H1 (cell line): Measurements from ENCODE around the gene KCNB1. TPM values are rescaled to one million over a fixed set of nuclear protein-coding genes. Genes with fewer than 3 reads are reported as not detected.

Experiments used
- CTCF ChIA-PET: fragments of 300-600 bp; sonication (Branson Sonifier 250); formaldehyde crosslinking; loops from one replicate; lab custom pipeline; 2021; ENCODE audit not compliant: partially characterized antibody; lab: Charles Lee
- POLR2A ChIA-PET: fragments of 300-600 bp; sonication (Branson Sonifier 250); formaldehyde crosslinking; loops from one replicate; lab custom pipeline; 2021; ENCODE audit warnings: inconsistent platforms; ENCODE audit not compliant: partially characterized antibody; lab: Charles Lee
- DNase-seq, 2 experiments: peaks; one replicate each; pipeline versions ENCODE4 v3.0.0 to v3.0.0-alpha.2; 2010 to 2022; ENCODE audit warnings: low spot score in 2 of 2, low read depth in 1 of 2, mixed read lengths in 1 of 2
- FAIRE-seq: peaks from 2 replicates; lab custom pipeline; 2011; peaks lifted over from hg19 to GRCh38; lab: Jason Lieb, UNC
- H2AFZ ChIP-seq: 2 replicates; pipeline ENCODE4 v1.8.1; 2012; ENCODE audit warnings: low read length, inconsistent platforms
- H2AK5ac ChIP-seq: 2 replicates; pipeline ENCODE4 v1.6.1; 2013; ENCODE audit warnings: low read depth, low read length
- H2BK120ac ChIP-seq: replicated peaks from 2 replicates; pipeline ENCODE3; 2013; ENCODE audit warnings: low read depth, low read length, inconsistent platforms
- H2BK12ac ChIP-seq: 2 replicates; pipeline ENCODE4 v1.6.1; 2013; ENCODE audit warnings: low read depth, low read length
- H2BK15ac ChIP-seq: 2 replicates; pipeline ENCODE4 v1.6.1; 2013; ENCODE audit warnings: low read length
- H2BK20ac ChIP-seq: 2 replicates; pipeline ENCODE4 v1.6.1; 2013; ENCODE audit warnings: low read length
- H2BK5ac ChIP-seq: 2 replicates; pipeline ENCODE4 v1.6.1; 2013; ENCODE audit warnings: low read depth, low read length
- H3K14ac ChIP-seq: 2 replicates; pipeline ENCODE4 v1.6.1; 2013; ENCODE audit warnings: inconsistent platforms; ENCODE audit not compliant: insufficient read length
- H3K18ac ChIP-seq: 2 replicates; pipeline ENCODE4 v1.6.1; 2013; ENCODE audit warnings: low read length; ENCODE audit errors: extremely low read depth
- H3K23ac ChIP-seq: 2 replicates; pipeline ENCODE4 v1.6.1; 2013; ENCODE audit warnings: inconsistent platforms; ENCODE audit not compliant: insufficient read length
- H3K23me2 ChIP-seq: 2 replicates; pipeline ENCODE4 v1.6.1; 2013; ENCODE audit warnings: low read depth, low read length
- H3K27ac ChIP-seq: 2 replicates; pipeline ENCODE4 v1.6.1; 2011; ENCODE audit warnings: low read depth, low read length, inconsistent platforms
- H3K27me3 ChIP-seq, 4 experiments: replicated peaks in 1 of 4; 1 replicate in 1 of 4; 2 replicates in 3 of 4; pipeline versions ENCODE4 v1.6.1 to v1.8.1; 2011 to 2013; ENCODE audit warnings: low read length in 3 of 4, mild to moderate bottlenecking in 3 of 4, inconsistent platforms in 2 of 4, mixed read lengths in 2 of 4, moderate library complexity in 1 of 4; ENCODE audit not compliant: control insufficient read depth in 3 of 4, insufficient read depth in 3 of 4; ENCODE audit errors: extremely low read depth in 1 of 4
- H3K36me3 ChIP-seq, 4 experiments: 2 replicates each; pipeline versions ENCODE4 v1.6.1 to v1.8.1; 2011 to 2013; ENCODE audit warnings: mild to moderate bottlenecking in 4 of 4, low read length in 3 of 4, moderate library complexity in 2 of 4, control low read depth in 1 of 4, inconsistent platforms in 1 of 4; ENCODE audit not compliant: insufficient read depth in 4 of 4, control insufficient read depth in 2 of 4
- H3K4ac ChIP-seq: replicated peaks from 2 replicates; pipeline ENCODE3; 2013; ENCODE audit warnings: low read length, low read depth, mixed read lengths, inconsistent platforms; ENCODE audit not compliant: insufficient read length
- H3K4me1 ChIP-seq, 4 experiments: replicated peaks in 1 of 4; 1 replicate in 1 of 4; 2 replicates in 3 of 4; pipeline versions ENCODE4 v1.6.1 to v1.8.1; 2011 to 2013; ENCODE audit warnings: low read length in 3 of 4, inconsistent platforms in 2 of 4, mixed read lengths in 1 of 4; ENCODE audit not compliant: insufficient read depth in 4 of 4, control insufficient read depth in 3 of 4
- H3K4me2 ChIP-seq, 2 experiments: 2 replicates each; pipeline versions ENCODE4 v1.6.1 to v1.8.1; 2011 to 2013; ENCODE audit warnings: low read depth in 2 of 2, low read length in 2 of 2, control low read depth in 1 of 2, inconsistent platforms in 1 of 2, mild to moderate bottlenecking in 1 of 2; ENCODE audit not compliant: insufficient read depth in 1 of 2
- H3K4me3 ChIP-seq, 4 experiments: fragments of 200-600, 300-600 bp in 1 of 4; sonication (generic), shearing (Covaris generic), sonication (Bioruptor Twin) in 1 of 4; 2 replicates each; pipeline versions ENCODE4 v1.5.1 to v1.8.1; 2011 to 2016; ENCODE audit warnings: low read length in 4 of 4, low read depth in 3 of 4, control low read depth in 2 of 4, inconsistent platforms in 2 of 4, mild to moderate bottlenecking in 2 of 4, mixed read lengths in 1 of 4, moderate library complexity in 1 of 4; ENCODE audit not compliant: insufficient read depth in 2 of 4; ENCODE audit errors: extremely low read depth in 1 of 4
- H3K56ac ChIP-seq: replicated peaks from 2 replicates; pipeline ENCODE3; 2013; ENCODE audit warnings: low read depth, mild to moderate bottlenecking, mixed read lengths, low read length, inconsistent platforms; ENCODE audit not compliant: insufficient read length
- H3K79me1 ChIP-seq: 2 replicates; pipeline ENCODE4 v1.6.1; 2013; ENCODE audit warnings: low read depth, low read length, control low read depth
- H3K79me2 ChIP-seq, 2 experiments: 2 replicates each; pipeline versions ENCODE4 v1.6.1 to v1.8.1; 2012 to 2013; ENCODE audit warnings: low read length in 2 of 2, mild to moderate bottlenecking in 2 of 2, inconsistent platforms in 1 of 2; ENCODE audit not compliant: insufficient read depth in 2 of 2, control insufficient read depth in 1 of 2
- H3K9ac ChIP-seq, 4 experiments: replicated peaks in 1 of 4; 1 replicate in 1 of 4; 2 replicates in 3 of 4; pipeline versions ENCODE4 v1.6.1 to v1.8.1; 2011 to 2013; ENCODE audit warnings: low read depth in 3 of 4, low read length in 3 of 4, control low read depth in 2 of 4, mild to moderate bottlenecking in 2 of 4, moderate library complexity in 2 of 4, inconsistent platforms in 1 of 4; ENCODE audit errors: extremely low read depth in 1 of 4
- H3K9me3 ChIP-seq, 2 experiments: 2 replicates each; pipeline versions ENCODE4 v1.6.1 to v1.8.1; 2012 to 2013; ENCODE audit warnings: mild to moderate bottlenecking in 2 of 2, moderate library complexity in 2 of 2, control low read depth in 1 of 2, inconsistent platforms in 1 of 2, low read depth in 1 of 2, low read length in 1 of 2, mixed read lengths in 1 of 2; ENCODE audit not compliant: insufficient read depth in 2 of 2
- H4K20me1 ChIP-seq, 2 experiments: replicated peaks in 1 of 2; 2 replicates each; pipeline versions ENCODE3 to v1.8.1; 2011 to 2013; ENCODE audit warnings: inconsistent platforms in 2 of 2, low read length in 2 of 2, mild to moderate bottlenecking in 1 of 2; ENCODE audit not compliant: insufficient read depth in 2 of 2, control insufficient read depth in 1 of 2
- H4K5ac ChIP-seq: 2 replicates; pipeline ENCODE4 v1.6.1; 2013; ENCODE audit warnings: low read length, low read depth, mixed read lengths, inconsistent platforms; ENCODE audit not compliant: insufficient read length
- H4K8ac ChIP-seq: 2 replicates; pipeline ENCODE4 v1.8.0; 2013; ENCODE audit warnings: mild to moderate bottlenecking, moderate library complexity, low read length, inconsistent platforms; ENCODE audit not compliant: insufficient read depth; ENCODE audit errors: extremely low read depth
- H4K91ac ChIP-seq: replicated peaks from 2 replicates; pipeline ENCODE3; 2013; ENCODE audit warnings: low read length, mixed read lengths, inconsistent platforms; ENCODE audit not compliant: insufficient read length
- ATF3 ChIP-seq: IDR thresholded peaks from 2 replicates; pipeline ENCODE4 v1.6.1; 2011; ENCODE audit warnings: low read depth, mild to moderate bottlenecking, low read length; ENCODE audit not compliant: insufficient read depth
- EGR1 ChIP-seq: IDR thresholded peaks from 2 replicates; pipeline ENCODE4 v1.6.1; 2011; ENCODE audit warnings: low read depth, low read length, borderline replicate concordance
- FOSL1 ChIP-seq: IDR thresholded peaks from 2 replicates; pipeline ENCODE4 v1.6.1; 2011; ENCODE audit warnings: mild to moderate bottlenecking, low read depth, low read length, moderate library complexity; ENCODE audit not compliant: insufficient read depth
- POU5F1 ChIP-seq: IDR thresholded peaks from 2 replicates; pipeline ENCODE4 v1.6.1; 2011; ENCODE audit warnings: low read depth, mild to moderate bottlenecking, low read length, moderate library complexity
- TAF1 ChIP-seq: IDR thresholded peaks from 2 replicates; pipeline ENCODE4 v1.6.1; 2011; ENCODE audit warnings: mild to moderate bottlenecking, low read depth, low read length
- TAF7 ChIP-seq: optimal IDR thresholded peaks from 2 replicates; pipeline ENCODE3; 2011; ENCODE audit warnings: low read depth, mild to moderate bottlenecking, inconsistent platforms, low read length, moderate library complexity, borderline replicate concordance
- TEAD4 ChIP-seq: IDR thresholded peaks from 2 replicates; pipeline ENCODE4 v1.6.1; 2012; ENCODE audit warnings: low read depth, low read length, inconsistent platforms, mixed read lengths
- YY1 ChIP-seq: IDR thresholded peaks from 2 replicates; pipeline ENCODE4 v1.6.1; 2011; ENCODE audit warnings: low read depth, mild to moderate bottlenecking, low read length
- WGBS, 2 experiments: shearing (Covaris generic) in 1 of 2; methylation state at CpG; one replicate each; pipeline versions ENCODE4 v1.1.6 to v1.1.7; 2013 to 2015; ENCODE audit warnings: low lambda C conversion rate in 2 of 2, mixed read lengths in 2 of 2, inconsistent platforms in 1 of 2, low coverage in 1 of 2, missing lambda C conversion rate in 1 of 2; ENCODE audit not compliant: insufficient replicate concordance in 2 of 2, insufficient coverage in 1 of 2, insufficient read length in 1 of 2; ENCODE audit errors: extremely low coverage in 1 of 2, missing lambda C conversion rate in 1 of 2; 5-methylcytosine and 5-hydroxymethylcytosine counted together
- polyA plus RNA-seq, 7 experiments: library from polyadenylated mRNA; depleted of rRNA in 3 of 7; stranded (reverse) in 5 of 7; unstranded in 2 of 7; fragments of >200 nt in 5 of 7; fragments of 200-250 nt in 2 of 7; gene quantifications; 1 replicate in 5 of 7; 2 replicates in 1 of 7; 4 replicates in 1 of 7; pipeline versions ENCODE4 v1.2.1 to v1.2.3, GENCODE V29; 2011 to 2013; ENCODE audit warnings: missing spikeins in 2 of 7, mixed read lengths in 2 of 7
- total RNA-seq: library from RNA; stranded (reverse); fragmentation: NEBNext Ultra II Directional; extraction: Animal tissue kit (Norgen Biotek cat#: 25700); gene quantifications from 2 replicates; pipeline ENCODE4 v1.2.1, GENCODE V29; 2021

KCNB1 gene
- total and polyA plus RNA-seq, 2 of the 8 experiments (the other 6 are each of a cell fraction or from before 2014, with no cell fraction given): 0.58 to 0.67 TPM

- POLR2A ChIA-PET: interaction anchor here (0.8 kb wide), 1 partner anchor 17 kb away, joined by 3 read pairs; no protein-coding TSS in a partner anchor
- no peak for FAIRE-seq
- H3K4me1 ChIP-seq: no peaks in the 10 kb centered on the region; a peak in 1 of 7 replicates
- H2BK15ac ChIP-seq: no peak overlapping the region
- WGBS, 2 experiments: 89% methylated on average over 4 of the region's 4 CpGs; no CpG with 5 or more reads in 1 of the 2 experiments
- no peak overlapping the region for H3K9ac ChIP-seq
- H3K36me3 ChIP-seq: peaks cover 0 to 11% (median 2%) of the 10 kb centered on the region in 4 experiments; a peak in 2 of 8 replicates
- H2BK12ac ChIP-seq: no peak overlapping the region
- H3K4me2 ChIP-seq: no peak overlapping the region
- H4K5ac ChIP-seq: no peak overlapping the region
- H3K4ac ChIP-seq: no peak overlapping the region
- H3K56ac ChIP-seq: no peak overlapping the region
- H2AK5ac ChIP-seq: no peak overlapping the region
- no peak overlapping the region for H3K18ac ChIP-seq
- H2AFZ ChIP-seq: no peak overlapping the region
- CTCF ChIA-PET: interaction anchor here (0.7 to 6.1 kb wide), 7 partner anchors 13 to 187 kb away, joined by 3 to 34 read pairs (median 6); no protein-coding TSS in a partner anchor
- H3K27me3 ChIP-seq: no peaks in the 10 kb centered on the region
- H3K14ac ChIP-seq: no peak overlapping the region
- peaks cover 0 to 5% of the 10 kb centered on the region in 2 experiments for H4K20me1 ChIP-seq
- no peaks in the 10 kb centered on the region; the same call in 1 of the 2 replicates for H3K23me2 ChIP-seq
- DNase-seq: no peak
- no peak overlapping the region for H2BK5ac ChIP-seq
- H3K9me3 ChIP-seq: 0 out of 4 replicates have a peak, but pooled peaks cover 0 to 3% of the 10 kb centered on the region in 2 experiments
- TF ChIP-seq EGR1: no peak
- no peak for TF ChIP-seq TEAD4
- no peak for TF ChIP-seq POU5F1
- TF ChIP-seq YY1: no peak
- no peak for TF ChIP-seq TAF7
- no peak for TF ChIP-seq ATF3
- TF ChIP-seq TAF1: no peak
- TF ChIP-seq FOSL1: no peak
- H2BK120ac ChIP-seq: no peak overlapping the region
- no peak overlapping the region for H3K27ac ChIP-seq
- H3K4me3 ChIP-seq: no peak overlapping the region
- no peak overlapping the region for H2BK20ac ChIP-seq
- no peaks in the 10 kb centered on the region for H3K79me2 ChIP-seq
- no peaks in the 10 kb centered on the region for H3K79me1 ChIP-seq
- H3K23ac ChIP-seq: no peak overlapping the region
- H4K91ac ChIP-seq: no peak overlapping the region
- H4K8ac ChIP-seq: no peak overlapping the region
These were observed 38.9 kb upstream of the KCNB1 start for GRCh38 chr20:49521356-49521755.
